Mesothelial cell of epicardium (in vitro differentiated cells): ENCODE measurements around the gene CST5. TPM values are rescaled to one million over a fixed set of nuclear protein-coding genes. Genes with fewer than 3 reads are reported as not detected.
"Not testable (repeated sequence)": the region's sequence is repeated elsewhere in the genome, so short reads cannot be mapped to it uniquely, and the experiment has no call there.

Experiments used
- DNase-seq, 2 experiments: peaks; one replicate each; pipeline ENCODE4 v3.0.0; 2021; ENCODE audit warnings: low spot score in 2 of 2; ENCODE audit not compliant: unreplicated experiment in 2 of 2
- H3K27ac Mint-ChIP-seq: 2 replicates; pipeline ENCODE4 v1.8.0; 2021; ENCODE audit warnings: mixed read lengths
- H3K27me3 Mint-ChIP-seq: 2 replicates; pipeline ENCODE4 v1.8.0; 2021; ENCODE audit warnings: low read depth, mixed read lengths
- H3K36me3 Mint-ChIP-seq: 2 replicates; pipeline ENCODE4 v1.8.0; 2021; ENCODE audit warnings: mixed read lengths
- H3K4me1 Mint-ChIP-seq: 2 replicates; pipeline ENCODE4 v1.8.0; 2021; ENCODE audit warnings: mixed read lengths
- H3K4me3 Mint-ChIP-seq: 2 replicates; pipeline ENCODE4 v1.8.0; 2021; ENCODE audit warnings: mild to moderate bottlenecking, moderate library complexity, mixed read lengths
- H3K9me3 Mint-ChIP-seq: 2 replicates; pipeline ENCODE4 v1.8.0; 2021; ENCODE audit warnings: mixed read lengths
- total RNA-seq: library from RNA; stranded (reverse); gene quantifications from 3 replicates; pipeline ENCODE4 v1.2.1, GENCODE V29; 2021
- TF ChIP-seq, protein P1 (sequence below): fragments of 200-600 bp; sonication (generic); IDR thresholded peaks from one replicate; pipeline ENCODE4 v1.5.0; 2021; ENCODE audit warnings: antibody characterized with exemption; ENCODE audit not compliant: unreplicated experiment

Gene CST5
- total RNA-seq, 1 donor from 2014 or later = not detected

DNA sequence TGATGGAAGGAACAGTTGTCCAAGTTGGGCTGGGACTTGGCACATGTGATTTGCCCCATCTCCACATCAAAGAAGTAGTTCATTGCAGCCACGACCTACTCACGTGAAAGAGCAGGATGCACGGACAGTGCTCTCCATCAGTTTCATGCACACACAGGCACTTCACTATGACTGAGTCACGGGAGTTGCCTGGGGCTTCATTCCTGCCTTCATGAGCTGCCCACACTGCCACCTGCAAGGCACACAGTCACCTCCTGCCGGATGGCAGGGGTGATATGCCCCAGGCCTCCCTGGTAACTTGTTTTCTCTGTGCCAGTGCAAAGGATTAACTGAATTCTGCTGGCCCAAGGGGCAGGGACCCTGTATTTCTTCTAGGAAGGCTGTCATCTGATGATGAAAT lies 22.8 kb downstream of the CST5 start:
- Mint-ChIP-seq H3K27me3 (peaks cover 2% of the 10 kb centered on the region), H3K9me3 (no peaks in the 10 kb centered on the region), H3K4me1 (peaks cover 8% of the 10 kb centered on the region), H3K4me3 (no peak overlapping the region), H3K36me3 (no peaks in the 10 kb centered on the region), H3K27ac (no peak overlapping the region)
- no peak for DNase-seq
- TF ChIP-seq, protein P1, sequence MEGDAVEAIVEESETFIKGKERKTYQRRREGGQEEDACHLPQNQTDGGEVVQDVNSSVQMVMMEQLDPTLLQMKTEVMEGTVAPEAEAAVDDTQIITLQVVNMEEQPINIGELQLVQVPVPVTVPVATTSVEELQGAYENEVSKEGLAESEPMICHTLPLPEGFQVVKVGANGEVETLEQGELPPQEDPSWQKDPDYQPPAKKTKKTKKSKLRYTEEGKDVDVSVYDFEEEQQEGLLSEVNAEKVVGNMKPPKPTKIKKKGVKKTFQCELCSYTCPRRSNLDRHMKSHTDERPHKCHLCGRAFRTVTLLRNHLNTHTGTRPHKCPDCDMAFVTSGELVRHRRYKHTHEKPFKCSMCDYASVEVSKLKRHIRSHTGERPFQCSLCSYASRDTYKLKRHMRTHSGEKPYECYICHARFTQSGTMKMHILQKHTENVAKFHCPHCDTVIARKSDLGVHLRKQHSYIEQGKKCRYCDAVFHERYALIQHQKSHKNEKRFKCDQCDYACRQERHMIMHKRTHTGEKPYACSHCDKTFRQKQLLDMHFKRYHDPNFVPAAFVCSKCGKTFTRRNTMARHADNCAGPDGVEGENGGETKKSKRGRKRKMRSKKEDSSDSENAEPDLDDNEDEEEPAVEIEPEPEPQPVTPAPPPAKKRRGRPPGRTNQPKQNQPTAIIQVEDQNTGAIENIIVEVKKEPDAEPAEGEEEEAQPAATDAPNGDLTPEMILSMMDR = no peak

DNA sequence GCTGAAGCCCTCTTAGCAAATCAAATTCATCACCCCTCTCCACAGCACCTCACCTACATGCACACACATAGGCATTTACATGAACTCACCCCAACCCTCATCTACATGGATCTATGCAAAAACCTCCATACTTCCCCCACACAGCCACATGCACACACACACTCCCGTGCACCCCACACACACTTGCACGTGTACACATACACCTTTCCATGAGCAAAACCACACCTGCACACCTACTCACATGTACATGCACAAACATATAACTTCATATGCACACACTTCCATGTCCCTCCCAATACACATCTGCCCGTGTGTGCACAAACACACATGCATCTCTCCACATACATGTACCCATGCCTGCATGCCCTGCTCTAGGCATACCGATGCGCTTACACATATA lies 23.3 kb downstream of the CST5 start:
- TF ChIP-seq, protein P1 = no peak
- DNase-seq = no peak

DNA sequence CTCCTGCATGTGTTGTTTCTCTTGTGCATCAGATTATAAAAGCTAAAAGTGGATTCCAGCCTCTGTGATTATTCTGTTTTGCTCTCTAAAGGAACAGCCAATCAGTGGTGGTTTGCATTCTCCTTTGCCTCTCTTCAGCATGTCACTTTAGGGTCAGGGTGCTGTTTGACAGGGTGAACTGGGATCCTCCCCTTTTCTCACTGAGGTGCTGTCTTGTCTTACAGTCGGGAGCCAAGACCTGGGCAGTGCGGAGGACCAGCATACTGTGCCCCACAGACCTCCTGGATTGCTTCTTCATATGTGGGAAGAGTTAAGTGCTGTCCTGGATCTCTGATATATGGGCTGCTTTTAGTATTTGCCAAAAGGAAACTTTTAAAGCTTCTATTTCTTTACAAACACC lies 37.9 kb downstream of the CST5 start:
- H3K36me3 Mint-ChIP-seq = no peaks in the 10 kb centered on the region
- no peaks in the 10 kb centered on the region for H3K9me3 Mint-ChIP-seq
- no peaks in the 10 kb centered on the region for H3K4me1 Mint-ChIP-seq
- no peak for DNase-seq
- H3K4me3 Mint-ChIP-seq = no peak overlapping the region
- TF ChIP-seq, protein P1 = no peak
- peaks cover 35% of the 10 kb centered on the region for H3K27me3 Mint-ChIP-seq
- H3K27ac Mint-ChIP-seq = no peak overlapping the region

More for the DNA sequence above, 23.3 kb downstream of the CST5 start:
- H3K4me3 Mint-ChIP-seq = no peak overlapping the region
- H3K27ac Mint-ChIP-seq = no peak overlapping the region
- no peaks in the 10 kb centered on the region for H3K9me3 Mint-ChIP-seq
- H3K36me3 Mint-ChIP-seq = no peaks in the 10 kb centered on the region
- peaks cover 2% of the 10 kb centered on the region for H3K27me3 Mint-ChIP-seq
- peaks cover 6% of the 10 kb centered on the region for H3K4me1 Mint-ChIP-seq

DNA sequence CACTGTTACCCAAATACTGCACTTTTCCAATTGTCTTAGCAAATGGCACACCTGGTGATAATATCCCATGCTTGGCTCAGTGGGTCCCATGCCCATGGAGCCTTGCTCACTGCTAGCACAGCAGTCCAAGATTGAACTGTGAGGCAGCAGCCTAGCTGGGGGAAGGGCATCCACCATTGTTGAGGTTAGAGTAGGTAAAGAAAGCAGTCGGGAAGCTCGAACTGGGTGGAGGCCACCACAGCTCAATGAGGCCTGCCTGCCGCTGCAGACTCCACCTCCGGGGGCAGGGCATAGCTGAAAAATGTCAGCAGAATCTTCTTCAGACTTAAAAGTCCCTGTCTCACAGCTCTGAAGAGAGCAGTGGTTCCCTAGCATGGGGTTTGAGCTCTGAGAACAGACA lies 43.8 kb downstream of the CST5 start:
- Mint-ChIP-seq H3K27ac (no peak overlapping the region), H3K4me3 (no peak overlapping the region), H3K9me3 (no peaks in the 10 kb centered on the region), H3K4me1 (no peaks in the 10 kb centered on the region), H3K36me3 (no peaks in the 10 kb centered on the region), H3K27me3 (peaks cover 20% of the 10 kb centered on the region)
- DNase-seq = no peak
- TF ChIP-seq, protein P1 = no peak

DNA sequence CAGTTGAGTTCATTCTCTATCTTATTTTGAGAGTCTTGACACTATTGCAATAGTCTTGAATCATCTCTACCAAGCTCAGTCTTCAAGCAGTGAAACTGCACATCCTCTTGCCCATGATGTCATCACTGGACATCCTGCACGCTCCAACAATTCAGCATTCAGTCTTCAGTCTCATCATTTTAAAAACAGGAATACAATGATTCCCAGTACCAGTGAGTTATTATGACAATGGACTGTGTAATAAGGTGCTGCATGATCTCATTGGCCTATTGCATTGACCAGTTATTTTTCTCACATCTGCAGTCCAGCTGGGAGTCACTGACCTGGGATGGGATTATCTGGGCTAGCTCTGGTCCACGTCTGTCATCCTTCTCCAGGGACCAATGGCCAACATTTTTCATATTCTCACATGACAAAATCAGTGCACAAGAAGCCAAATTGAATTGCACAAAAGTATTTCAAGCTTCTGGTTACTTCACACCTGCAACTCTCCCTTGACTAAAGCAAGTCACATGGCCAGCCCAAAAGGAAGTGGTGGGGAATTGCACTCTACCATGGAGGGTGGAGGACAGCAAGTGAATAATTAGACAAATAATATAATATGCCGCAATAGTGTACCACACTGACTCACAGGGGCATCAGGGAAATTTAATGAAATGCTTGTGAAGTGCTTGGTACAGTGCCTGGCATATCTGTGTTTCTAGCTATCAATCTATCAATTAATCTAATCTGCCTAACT lies 46.6 kb downstream of the CST5 start:
- Mint-ChIP-seq H3K36me3 (no peaks in the 10 kb centered on the region), H3K27ac (no peak overlapping the region), H3K9me3 (no peaks in the 10 kb centered on the region), H3K27me3 (peaks cover 3% of the 10 kb centered on the region), H3K4me3 (no peak overlapping the region), H3K4me1 (no peaks in the 10 kb centered on the region)
- no peak for DNase-seq
- TF ChIP-seq, protein P1 = no peak

DNA sequence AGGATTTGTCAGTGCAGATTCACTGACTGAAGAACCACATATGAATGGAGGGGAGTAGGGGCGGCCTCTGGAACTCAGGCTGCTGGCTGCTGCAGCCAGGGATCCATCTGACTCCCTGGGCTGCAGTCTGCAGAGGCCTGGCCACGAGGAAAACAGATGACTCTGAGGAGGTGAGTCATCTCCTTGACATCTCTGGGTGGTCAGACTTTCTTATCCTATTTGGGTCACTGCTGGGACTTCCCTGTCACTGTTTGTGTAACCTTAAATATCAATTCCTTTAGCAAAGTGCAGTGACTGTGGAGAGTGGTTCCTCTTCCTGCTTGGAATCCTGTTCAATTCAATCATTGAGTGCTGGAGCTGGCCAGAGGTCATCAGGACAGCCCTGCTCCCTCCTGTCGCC lies 47.6 kb downstream of the CST5 start:
- not testable (repeated sequence) for H3K27ac Mint-ChIP-seq, H3K4me3 Mint-ChIP-seq, H3K27me3 Mint-ChIP-seq, H3K4me1 Mint-ChIP-seq, H3K36me3 Mint-ChIP-seq, H3K9me3 Mint-ChIP-seq, DNase-seq
